ENCODE measurements around the gene MAD1L1. TPM values are rescaled to one million over a fixed set of nuclear protein-coding genes. Genes with fewer than 3 reads are reported as not detected.
"Not testable (repeated sequence)": the region's sequence is repeated elsewhere in the genome, so short reads cannot be mapped to it uniquely, and the experiment has no call there.

MAD1L1 gene
- total RNA-seq, 1 donor from 2014 or later, result 17.9 TPM

DNA sequence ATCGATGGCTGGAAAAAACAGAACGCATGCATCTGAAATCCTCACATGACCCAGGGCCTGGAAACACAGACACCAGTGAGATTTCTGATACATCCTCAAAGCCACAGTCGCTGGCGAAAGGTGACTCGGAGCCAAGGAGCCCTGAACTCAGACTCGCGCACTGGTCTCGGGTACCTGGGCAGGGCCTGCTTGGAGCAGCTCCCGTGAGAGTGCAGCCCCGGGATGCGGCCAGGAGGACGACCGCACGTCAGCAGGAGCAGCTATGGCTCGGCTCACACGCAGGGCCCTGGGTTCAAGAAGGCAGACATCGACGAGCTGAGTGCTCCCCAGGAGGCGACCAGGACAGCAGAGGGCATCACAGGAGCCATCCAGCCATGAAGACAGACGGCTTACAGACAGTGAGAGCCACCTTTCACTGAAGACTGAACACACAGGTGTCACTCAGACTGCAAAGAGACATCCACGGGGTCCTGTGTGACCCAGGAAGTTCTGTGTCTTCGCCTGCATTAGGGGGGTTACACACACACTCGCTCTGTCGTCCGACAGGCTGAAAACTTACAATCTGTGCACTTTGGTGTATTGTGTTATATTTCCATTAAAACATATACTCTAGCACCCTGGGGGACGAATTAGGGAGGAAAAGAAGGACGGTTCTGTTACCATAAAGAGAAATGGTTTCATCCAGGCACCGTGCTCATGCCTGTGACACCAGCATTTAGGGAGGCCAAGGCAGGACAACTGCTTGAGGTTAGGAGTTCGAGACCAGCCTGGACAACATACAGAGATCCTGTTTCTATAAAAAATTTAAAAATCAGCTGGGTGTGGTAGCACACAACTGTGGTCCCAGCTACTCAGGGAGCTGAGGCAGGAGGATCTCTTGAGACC is 227.7 kb downstream of the MAD1L1 start:
- ATAC-seq (ENCODE audit: poor library complexity) (no peak), DNase-seq (peak; percentile 32)
- intact Hi-C loops (cut with DNase I), result no loop called here

DNA sequence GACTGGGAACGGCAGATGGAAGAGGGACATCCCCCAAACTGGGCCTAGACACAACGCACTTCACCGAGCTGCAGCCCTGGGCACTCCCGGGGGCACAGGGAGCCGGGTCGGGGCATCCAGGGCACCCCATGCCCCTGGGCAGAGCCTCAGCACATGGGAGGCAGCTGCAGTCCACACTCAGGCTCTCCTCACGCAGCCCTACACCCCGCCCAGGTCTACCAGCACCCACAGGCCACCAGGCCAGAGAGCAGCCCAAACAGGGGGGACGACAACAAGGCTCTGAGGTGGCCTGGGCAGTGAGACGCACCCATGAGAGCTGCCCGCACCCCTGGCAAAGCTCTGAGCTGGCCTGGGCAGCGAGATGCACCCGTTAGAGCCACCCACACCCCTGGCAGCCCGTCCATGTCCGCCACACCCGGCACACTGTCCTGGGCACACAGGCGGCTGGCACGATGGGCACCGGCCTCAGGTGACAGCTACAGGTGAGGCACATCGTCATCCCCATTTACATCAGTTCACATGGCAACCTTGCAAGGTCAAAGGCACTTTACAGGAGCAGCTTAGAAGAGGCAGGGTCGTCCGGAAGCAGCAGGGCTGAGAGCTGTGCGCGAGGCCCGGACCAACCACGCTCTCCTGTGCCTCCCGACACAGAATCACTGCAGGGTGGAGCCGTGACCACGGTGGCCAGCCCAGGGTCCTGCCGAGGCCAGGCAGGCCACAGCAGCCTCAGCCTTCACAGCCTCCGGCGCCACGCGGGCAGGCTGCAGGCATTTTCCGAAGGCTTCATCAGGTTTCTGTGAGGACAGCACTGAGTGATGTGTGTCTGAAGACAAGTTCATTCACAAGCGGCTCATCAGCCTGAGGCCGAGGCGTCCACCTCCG is 228.6 kb downstream of the MAD1L1 start:
- ATAC-seq (ENCODE audit: poor library complexity) (no peak), DNase-seq (peak; percentile 21)
- intact Hi-C loops (cut with DNase I), result no loop called here

DNA sequence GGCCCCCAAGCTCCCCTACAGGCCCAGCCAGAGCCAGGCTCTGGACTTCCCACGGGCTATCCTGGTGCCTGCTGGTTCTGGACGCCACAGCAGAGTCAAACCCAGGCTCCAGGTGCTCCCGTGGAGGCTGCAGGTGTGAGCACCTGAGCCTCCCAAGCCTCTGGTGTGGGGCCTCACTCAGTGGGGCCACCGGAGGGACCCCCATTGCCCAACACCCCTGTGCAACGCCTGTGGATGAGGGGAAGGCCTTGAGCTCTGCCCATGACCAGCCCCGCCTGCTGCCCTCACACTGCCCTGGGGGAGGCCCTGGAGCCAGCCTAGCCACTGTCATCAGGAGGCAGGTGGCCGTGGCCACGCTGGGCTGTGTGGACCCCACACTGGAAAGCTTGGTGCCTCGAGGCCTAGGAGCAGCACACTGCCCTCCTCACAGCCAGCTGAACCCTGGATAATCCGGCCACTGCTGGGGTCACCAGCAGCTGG is 229.3 kb downstream of the MAD1L1 start:
- DNase-seq (peak; percentile 29), ATAC-seq (ENCODE audit: poor library complexity) (no peak)
- intact Hi-C loops (cut with DNase I), result no loop called here

DNA sequence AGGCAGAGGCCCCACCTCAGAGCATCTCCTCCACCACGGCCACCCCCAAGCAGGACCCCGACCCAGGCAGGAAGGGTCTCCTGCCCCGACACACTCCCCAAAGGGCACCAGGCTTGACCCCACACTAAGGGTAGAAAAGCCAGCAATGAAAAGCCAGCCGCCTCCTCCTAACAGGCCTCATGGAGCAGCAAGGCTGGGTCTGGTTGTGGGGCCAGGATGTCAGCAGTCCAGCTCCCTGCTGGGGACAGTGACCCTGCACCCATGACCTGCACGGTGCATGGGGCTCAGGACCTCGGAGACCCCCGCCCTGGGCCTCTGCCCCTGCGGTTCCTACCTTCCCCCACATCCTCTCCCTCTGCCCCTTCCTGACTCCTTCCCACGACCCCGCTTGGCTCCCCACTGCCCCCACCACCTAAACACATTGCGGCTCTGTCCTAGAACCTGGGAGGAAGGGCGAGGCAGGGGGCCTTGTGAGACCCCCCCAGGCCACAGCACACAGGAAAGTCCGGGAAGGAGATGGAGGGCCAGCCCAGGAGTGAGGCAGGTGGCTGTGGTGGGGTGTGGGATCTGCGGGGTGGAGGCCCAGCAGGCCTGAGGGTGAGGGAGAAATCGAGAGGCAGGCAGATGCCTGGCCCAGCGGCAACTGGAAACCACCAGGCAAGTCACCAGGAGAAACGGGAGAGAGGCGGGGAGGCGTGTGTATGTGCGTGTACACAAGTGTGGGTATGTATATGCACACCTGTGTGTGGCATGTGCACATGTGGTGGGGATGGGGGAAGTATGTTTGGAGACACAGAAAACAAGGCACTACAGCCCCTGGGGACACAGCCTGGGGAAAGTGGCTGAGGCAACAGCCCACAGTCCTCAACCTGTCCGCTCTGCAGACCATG is 229.9 kb downstream of the MAD1L1 start:
- ATAC-seq (ENCODE audit: poor library complexity) (no peak), DNase-seq (peak; percentile 35)
- intact Hi-C loops (cut with DNase I), result no loop called here

DNA sequence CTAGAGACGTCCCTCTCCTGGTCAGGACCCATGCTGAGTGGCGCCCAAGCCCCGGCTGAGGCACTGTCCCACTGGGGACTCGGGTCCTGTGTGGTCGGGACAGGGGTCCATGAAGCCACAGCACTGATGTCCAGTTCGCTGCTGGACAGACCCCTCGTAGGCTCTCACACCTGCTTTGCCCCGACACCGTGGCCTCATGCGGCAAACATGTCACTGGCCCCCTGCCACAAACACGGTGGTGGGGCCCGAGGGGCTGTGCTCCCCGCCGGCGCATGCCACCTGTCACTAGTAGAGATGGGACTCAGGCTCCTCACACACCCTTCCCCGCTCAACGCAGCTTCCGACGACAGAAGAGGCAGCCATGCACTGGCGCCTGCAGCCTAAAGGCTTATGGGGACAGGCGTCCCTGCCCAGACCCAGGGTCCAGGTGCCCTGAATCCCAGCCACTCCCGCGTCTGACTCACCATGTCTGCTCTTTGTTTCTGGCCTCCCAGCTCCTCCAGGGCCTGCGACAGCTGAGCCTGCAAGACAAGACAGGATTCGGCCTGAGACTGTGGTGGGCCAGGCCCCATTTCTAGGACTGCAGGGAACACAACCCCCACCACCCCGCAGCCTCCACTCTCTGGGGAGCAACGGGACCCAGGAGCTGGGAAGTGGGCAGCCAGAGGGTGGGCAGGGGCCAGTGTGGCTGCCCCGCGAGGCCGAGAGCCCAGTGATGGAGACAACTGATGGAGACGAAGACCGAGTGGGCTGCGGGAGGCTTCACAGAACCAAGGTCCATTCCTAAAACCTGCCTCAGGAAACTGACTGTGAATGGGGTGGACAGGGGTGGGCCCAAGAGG is 230.9 kb downstream of the MAD1L1 start:
- DNase-seq (peak; percentile 28), ATAC-seq (ENCODE audit: poor library complexity) (no peak)
- intact Hi-C loops (cut with DNase I), result no loop called here

DNA sequence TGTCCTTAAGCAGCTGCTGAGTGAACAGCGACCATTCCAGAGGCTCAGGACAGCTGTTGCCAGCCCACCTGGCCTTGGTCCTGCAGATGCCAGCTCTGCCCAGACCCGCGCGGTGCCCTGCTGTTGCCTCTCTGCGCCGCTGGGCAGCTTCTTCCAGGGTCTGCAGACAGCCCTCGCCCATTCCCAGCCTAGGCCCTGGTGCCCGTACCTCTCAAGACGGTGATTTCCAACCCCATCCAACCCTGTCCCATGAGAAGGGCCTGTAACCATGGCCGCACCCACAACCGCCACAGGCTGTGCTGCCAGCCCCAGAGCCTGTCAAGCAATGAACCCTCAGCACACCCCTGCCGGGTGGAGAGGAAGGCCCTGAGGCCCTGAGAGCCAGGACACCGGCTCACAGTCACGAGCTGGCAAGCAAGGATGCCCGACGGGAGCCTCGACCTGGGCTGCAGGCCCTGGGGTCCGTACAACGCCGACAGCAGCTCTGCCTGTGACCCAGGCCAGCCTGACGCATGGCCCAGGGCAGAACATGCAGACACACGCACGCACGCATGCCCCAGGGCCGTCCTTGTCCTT is 231.9 kb downstream of the MAD1L1 start:
- no peak for ATAC-seq (ENCODE audit: poor library complexity)
- peak; percentile 13 for DNase-seq
- intact Hi-C loops (cut with DNase I), result no loop called here

DNA sequence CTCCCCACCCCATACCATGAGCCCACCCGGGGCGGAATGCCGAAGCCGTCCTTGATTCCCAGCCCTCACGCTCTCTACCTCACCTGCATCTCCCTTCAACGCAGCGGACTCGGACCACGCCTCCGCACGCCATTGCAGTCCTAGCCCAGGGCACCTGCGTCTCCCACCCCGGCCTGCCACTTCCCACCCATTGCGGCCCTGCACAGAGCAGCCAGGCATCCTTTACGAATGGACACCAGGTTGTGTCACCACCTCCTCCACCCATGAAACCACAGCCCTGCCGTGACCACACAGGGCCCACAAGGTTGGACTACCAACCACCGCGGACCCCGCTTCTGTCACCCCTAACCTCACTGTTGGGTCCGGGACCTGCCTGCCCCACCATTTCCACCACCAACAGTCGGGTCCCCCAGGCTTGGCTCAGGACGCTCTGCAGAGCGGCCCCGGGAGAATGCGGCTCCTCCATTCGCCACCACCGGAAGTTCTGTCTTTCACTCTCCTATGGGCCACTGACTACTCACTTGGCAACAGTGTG is 232.5 kb downstream of the MAD1L1 start:
- DNase-seq (peak; percentile 33), ATAC-seq (ENCODE audit: poor library complexity) (no peak)
- intact Hi-C loops (cut with DNase I), result no loop called here

DNA sequence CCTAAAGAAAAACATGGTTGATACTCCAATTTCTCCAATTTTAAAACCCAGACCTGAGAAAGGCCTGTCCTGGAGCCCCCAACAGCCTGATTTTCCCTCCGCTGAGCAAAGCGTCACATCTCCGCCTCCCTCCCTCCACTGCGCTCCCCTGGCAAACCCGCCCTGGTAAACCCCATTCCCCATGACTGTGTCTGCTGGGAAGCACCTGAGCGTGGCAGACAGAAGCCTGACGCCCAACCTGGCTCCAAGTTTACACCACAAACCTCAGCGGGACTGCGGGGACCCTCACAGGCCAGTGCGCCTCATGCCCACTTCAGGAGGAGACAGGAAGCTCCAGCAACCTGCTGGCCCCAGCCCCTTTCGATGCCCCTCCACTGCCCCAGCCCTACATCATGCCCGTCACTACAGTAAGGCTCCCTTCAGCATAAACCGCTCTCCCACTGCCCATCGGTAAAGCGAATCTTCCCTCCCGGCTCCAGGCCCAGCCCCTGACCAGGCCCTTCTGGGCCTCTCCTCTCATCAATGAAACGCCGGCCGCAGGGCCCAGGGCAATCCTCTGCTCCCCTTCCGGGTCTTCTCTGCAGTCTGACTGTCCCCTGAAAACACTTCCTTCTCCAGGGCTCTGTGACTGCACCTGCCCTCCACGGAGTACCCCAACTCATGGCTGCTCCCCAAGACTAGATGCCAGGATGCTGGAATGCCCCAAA is 233.3 kb downstream of the MAD1L1 start:
- ATAC-seq (ENCODE audit: poor library complexity) (no peak), DNase-seq (peak; percentile 26)
- intact Hi-C loops (cut with DNase I), result no loop called here

DNA sequence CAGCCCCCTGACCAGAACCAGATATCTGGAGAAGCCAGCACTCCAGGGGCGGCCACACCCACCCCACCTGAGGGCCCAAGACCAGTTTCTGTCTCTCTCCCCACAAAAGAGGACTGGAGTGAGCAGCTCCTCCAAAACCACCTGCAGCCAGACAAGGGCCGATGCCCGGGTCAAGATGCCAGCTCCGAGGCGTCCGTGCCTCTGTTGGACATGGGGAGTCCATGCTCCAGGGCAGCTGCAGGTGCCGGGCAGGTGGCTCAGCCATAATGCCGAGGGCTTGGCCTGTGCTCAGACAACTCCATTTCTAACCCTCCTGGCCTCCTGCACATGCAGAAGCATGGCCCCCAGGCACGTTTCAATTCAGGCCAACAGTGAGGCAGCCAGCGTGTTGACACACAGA is 234.6 kb downstream of the MAD1L1 start:
- no peak for ATAC-seq (ENCODE audit: poor library complexity)

DNA sequence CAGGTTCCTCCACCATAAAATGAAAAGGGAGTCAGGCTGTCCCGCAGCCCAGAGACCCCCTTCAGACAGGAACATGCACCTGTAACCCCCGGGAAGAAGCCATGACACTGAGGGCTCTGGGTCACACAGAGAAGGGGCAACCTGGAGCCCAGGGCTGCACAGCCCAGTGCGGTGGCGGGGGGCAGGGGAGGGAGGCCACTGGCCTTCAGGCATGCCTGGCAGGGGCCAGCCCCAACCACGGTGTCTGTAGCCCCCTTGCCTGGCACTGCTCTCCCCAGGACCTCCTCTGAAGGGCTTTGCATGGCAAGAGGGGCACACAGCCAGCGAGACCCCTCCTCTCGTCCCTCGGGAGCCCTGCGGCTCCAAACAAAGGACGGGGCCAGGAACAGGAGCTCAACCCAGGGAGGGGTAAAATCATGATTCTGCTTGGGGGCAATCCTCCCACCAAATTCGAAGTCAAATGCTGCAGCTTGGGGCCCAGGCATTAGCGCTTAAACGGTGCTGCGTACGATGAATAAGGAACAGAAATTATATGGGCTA is 235.1 kb downstream of the MAD1L1 start:
- DNase-seq (no peak), ATAC-seq (ENCODE audit: poor library complexity) (no peak)
- intact Hi-C loops (cut with DNase I), result no loop called here

More for the DNA sequence above, 234.6 kb downstream of the MAD1L1 start:
- intact Hi-C loops (cut with DNase I), result no loop called here
- no peak for DNase-seq

DNA sequence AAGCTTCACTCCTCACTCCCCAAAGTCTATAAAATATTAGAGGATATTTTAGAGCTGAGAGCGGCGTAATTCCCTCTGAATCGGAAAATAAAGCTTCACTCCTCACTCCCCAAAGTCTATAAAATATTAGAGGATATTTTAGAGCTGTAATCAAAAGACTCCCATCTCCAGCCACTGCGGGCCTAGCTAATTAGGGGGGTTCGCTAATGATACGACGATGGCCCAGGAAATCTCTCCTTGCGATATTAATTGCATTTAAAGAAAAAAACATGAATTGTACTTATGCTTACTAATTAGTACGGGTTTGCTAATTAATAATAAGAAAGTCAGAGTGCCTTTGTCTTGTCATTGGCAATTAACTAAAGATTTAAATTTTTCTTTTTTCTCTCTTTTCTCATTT is 235.9 kb downstream of the MAD1L1 start:
- no peak for ATAC-seq (ENCODE audit: poor library complexity)

DNA sequence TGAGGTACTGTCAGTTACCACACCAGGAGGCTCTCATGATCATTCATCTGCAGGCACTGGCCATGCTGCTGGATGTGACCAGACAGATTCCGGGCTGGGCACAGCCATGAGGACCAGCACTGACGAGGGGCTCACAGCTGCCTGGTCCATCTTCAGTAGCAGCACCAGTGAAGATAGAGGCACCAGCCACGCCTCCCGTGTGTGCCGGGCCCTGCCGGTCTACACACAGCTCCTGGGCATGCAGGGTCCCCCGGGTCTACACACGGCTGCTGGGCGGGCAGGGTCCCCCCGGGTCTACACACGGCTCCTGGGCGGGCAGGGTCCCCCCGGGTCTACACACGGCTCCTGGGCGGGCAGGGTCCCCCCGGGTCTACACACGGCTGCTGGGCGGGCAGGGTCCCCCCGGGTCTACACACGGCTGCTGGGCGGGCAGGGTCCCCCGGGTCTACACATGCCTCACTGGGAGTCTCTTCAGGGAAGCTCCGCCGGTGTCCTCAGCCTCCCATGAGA is 236.8 kb downstream of the MAD1L1 start:
- intact Hi-C loops (cut with DNase I); DNase-seq; ATAC-seq (ENCODE audit: poor library complexity): not testable (repeated sequence)

More for the DNA sequence above, 235.9 kb downstream of the MAD1L1 start:
- no peak for DNase-seq
- intact Hi-C loops (cut with DNase I), result no loop called here

DNA sequence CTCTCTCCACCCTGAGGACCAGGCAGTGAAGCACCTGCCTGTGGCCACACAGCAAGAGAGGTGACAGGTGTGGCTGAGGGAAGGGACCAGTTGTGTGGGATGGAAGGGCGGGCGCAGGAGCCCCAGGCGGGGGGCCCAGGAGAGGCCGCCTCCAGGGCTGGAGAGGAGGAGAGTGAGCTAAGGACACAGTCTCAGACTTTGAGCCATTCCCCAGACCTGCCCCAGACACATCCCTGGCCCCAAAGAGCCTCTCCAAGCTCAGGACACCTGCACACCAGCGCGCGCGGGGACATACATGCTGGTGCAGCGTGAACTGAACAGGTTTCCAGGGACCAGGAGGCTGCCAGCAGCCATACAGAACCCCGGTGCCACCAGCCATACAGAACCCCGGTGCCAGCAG is 237.3 kb downstream of the MAD1L1 start:
- no peak for DNase-seq
- intact Hi-C loops (cut with DNase I), result no loop called here
- ATAC-seq (ENCODE audit: poor library complexity), result no peak

DNA sequence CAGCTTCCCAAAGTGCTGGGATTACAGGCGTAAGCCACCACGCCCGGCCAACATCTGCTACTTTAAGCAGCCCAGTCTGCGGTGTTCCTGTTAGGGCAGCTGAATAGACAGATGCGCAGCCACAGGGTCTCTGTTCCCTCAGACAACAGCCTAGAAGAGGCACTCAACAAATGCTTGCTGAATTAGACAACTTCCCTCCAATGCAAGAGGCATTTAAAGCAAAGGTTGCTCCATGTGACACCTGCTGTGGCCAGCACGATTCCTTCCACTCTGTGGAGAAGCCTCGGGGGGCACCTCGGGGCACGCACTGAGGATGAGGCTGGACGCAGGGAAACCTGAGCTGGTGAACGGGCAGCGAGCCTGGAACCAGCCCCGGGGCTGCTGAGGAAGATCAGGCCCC is 237.8 kb downstream of the MAD1L1 start:
- no peak for ATAC-seq (ENCODE audit: poor library complexity)
- no peak for DNase-seq
- intact Hi-C loops (cut with DNase I), result no loop called here

DNA sequence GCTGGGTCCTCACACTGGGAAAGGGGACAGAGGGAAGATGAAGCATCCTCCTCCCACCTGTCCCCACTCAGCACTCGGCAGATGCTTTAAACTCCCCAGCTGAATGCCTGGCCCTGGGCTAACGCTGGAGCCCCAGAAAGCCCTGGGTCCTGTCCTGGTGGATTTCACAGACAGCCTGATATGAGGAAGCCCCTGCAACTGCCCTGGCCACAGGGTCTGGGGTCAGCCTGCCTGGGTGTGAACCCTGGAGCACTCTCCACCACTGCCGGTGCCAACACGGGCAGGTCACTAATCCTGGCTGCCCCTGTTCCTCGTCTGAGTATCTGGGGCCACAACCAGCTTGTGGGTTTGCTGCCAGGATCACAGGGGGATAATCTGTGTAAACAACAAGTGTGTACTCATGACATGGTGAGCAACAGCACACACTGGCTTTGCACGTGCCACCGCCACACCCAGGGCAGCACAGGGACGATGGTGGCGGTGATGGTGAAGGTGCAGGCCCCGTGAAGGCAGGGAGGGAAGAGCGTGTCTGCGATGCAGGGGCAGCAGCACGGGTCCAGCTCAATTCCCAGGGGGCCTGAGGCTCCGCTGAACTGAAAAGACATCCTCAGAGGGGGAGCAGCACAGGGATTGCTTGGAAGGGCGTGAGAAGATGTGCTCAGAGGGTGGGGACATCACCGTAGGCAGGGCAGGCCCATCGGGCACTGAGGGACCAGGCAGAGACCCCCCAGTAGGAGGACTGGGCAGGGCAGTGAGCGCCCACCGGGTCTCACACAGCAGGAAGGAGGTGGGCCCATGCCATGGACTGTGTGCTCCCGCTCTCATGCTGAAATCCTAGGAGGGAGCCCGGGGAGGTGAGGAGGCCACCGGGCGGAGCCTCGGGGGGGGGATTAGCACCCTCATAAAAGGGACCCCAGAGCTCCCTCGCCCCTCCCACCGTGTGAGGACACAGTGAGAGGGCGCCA is 238.7 kb downstream of the MAD1L1 start:
- intact Hi-C loops (cut with DNase I), result no loop called here
- DNase-seq (no peak), ATAC-seq (ENCODE audit: poor library complexity) (no peak)
